ENCODE results near the gene CYSRT1. TPM values are rescaled to one million over a fixed set of nuclear protein-coding genes. Genes with fewer than 3 reads are reported as not detected.

Gene CYSRT1
- total RNA-seq, 1 donor from 2014 or later, result 0.59 TPM

DNA sequence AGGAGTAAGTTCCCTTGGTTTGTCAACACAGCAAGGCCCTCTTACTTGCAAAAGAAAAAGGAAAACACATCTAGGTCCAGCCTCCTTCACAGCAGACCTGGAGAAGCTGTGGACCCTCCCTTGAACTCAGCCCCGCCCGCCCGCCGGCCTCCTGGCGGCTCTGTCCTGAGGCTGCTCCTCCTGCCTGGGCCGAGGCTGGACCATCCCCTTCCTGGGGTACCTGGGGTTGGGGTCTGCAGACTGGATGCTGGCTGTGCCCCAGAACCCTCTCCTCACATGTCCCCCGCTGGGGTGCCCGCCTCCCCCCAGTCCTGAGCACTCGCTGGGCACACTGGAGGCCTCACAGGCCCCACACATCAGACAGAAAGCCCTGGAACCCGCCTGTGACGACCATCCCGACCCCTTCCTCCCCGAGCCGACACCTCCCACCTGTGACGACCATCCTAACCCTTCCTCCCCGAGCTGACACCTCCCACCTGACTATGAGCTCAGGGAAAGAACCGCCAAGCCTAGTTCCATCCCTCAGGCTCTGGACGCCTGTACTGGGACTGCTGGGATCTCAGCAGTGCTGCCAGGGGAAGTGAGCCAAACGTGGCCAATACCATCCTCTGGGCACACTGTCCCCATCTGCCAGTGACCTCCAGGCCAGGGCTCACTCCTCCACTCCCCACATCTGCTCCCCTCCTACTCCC lies 45.9 kb upstream of the CYSRT1 start:
- H3K27ac ChIP-seq, result no peak overlapping the region
- no peaks in the 10 kb centered on the region for H3K27me3 ChIP-seq (ENCODE audit: low read depth)
- no peak overlapping the region for H3K4me3 ChIP-seq
- peaks cover 6% of the 10 kb centered on the region for H3K4me1 ChIP-seq
- no peaks in the 10 kb centered on the region for H3K9me3 ChIP-seq
- intact Hi-C loops (cut with DNase I), result no loop called here
- ATAC-seq, result no peak
- DNase-seq, result no peak
- H3K36me3 ChIP-seq, result peaks cover 69% of the 10 kb centered on the region
- TF ChIP-seq, protein P1, sequence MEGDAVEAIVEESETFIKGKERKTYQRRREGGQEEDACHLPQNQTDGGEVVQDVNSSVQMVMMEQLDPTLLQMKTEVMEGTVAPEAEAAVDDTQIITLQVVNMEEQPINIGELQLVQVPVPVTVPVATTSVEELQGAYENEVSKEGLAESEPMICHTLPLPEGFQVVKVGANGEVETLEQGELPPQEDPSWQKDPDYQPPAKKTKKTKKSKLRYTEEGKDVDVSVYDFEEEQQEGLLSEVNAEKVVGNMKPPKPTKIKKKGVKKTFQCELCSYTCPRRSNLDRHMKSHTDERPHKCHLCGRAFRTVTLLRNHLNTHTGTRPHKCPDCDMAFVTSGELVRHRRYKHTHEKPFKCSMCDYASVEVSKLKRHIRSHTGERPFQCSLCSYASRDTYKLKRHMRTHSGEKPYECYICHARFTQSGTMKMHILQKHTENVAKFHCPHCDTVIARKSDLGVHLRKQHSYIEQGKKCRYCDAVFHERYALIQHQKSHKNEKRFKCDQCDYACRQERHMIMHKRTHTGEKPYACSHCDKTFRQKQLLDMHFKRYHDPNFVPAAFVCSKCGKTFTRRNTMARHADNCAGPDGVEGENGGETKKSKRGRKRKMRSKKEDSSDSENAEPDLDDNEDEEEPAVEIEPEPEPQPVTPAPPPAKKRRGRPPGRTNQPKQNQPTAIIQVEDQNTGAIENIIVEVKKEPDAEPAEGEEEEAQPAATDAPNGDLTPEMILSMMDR (IDR thresholded peaks at IDR 0.05), result no peak

DNA sequence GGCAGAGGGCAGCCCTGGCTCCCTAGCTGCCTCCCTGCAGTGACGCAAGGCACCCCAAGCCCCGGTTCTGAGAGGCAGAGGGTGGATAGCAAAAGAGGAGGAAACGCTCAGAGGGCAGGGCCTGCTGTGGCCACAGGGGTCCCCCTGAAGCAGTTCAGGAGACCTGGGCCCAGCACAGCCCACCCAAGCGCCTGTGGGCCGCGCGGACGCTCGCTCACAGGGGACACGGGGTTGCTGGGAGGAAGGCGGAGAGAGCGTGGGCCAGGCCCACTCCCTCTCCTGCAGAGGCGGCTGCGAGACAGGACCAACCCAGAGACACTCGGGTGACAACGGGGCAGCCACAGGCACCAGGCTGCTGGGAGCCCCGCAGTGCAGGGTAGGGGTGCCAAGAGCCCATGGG lies 45.2 kb upstream of the CYSRT1 start:
- ATAC-seq (no peak), DNase-seq (no peak)
- H3K4me3 ChIP-seq, result no peak overlapping the region
- H3K27ac ChIP-seq, result no peak overlapping the region
- no peaks in the 10 kb centered on the region for H3K27me3 ChIP-seq (ENCODE audit: low read depth)
- no peaks in the 10 kb centered on the region for H3K9me3 ChIP-seq
- TF ChIP-seq, protein P1 (IDR thresholded peaks at IDR 0.05), result no peak
- intact Hi-C loops (cut with DNase I), result no loop called here
- peaks cover 6% of the 10 kb centered on the region for H3K4me1 ChIP-seq
- H3K36me3 ChIP-seq, result peaks cover 70% of the 10 kb centered on the region

DNA sequence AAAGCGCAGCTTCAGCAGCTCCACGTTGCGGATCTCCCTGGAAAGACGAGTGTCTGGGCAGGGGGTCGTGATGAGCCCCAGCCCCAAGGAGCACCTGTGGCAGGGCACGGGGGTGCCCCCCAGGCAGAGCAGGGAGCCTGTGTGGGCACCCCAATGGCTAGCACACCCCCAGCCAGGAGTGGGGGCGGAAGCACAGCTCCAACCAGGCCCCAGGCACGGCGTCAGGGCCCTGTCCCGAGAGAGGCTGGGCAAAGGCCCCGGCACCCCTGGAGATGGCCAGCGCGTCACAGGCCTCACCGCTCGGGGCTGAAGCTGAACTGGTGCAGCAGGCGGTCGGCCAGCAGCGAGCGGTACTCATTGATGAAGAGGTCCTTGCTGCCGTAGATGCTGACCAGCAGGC lies 44.5 kb upstream of the CYSRT1 start:
- Histone ChIP-seq H3K4me3 (no peak overlapping the region), H3K9me3 (no peaks in the 10 kb centered on the region), H3K27ac (no peak overlapping the region), H3K4me1 (peaks cover 7% of the 10 kb centered on the region), H3K27me3 (ENCODE audit: low read depth) (no peaks in the 10 kb centered on the region), H3K36me3 (peaks cover 78% of the 10 kb centered on the region)
- ATAC-seq (no peak), DNase-seq (no peak)
- TF ChIP-seq, protein P1 (IDR thresholded peaks at IDR 0.05), result no peak
- intact Hi-C loops (cut with DNase I), result no loop called here

DNA sequence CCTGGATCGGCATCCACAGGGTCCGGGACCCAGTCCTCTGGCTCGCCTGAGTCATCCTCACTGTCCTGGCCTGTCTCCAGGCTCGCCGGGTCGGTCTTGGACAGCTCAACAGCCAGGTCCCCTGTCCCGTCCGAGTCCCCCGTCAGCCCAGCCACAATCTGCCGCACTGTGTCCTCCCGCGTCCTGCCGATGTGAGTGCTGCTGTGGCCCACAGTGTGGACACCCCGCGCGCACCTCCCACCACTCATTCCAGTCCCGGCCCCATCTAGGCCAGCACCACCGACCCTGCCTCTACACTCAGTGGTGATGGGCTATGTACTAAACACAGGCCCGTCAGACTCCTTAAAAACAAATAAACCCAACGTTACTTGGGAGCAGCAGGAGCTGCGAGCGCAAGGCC lies 43.3 kb upstream of the CYSRT1 start:
- DNase-seq (no peak), ATAC-seq (no peak)
- TF ChIP-seq, protein P1 (IDR thresholded peaks at IDR 0.05), result no peak
- intact Hi-C loops (cut with DNase I), result no loop called here
- Histone ChIP-seq H3K4me1 (peaks cover 19% of the 10 kb centered on the region), H3K27me3 (ENCODE audit: low read depth) (no peaks in the 10 kb centered on the region), H3K36me3 (peaks cover 88% of the 10 kb centered on the region), H3K27ac (no peak overlapping the region), H3K9me3 (no peaks in the 10 kb centered on the region), H3K4me3 (no peak overlapping the region)

DNA sequence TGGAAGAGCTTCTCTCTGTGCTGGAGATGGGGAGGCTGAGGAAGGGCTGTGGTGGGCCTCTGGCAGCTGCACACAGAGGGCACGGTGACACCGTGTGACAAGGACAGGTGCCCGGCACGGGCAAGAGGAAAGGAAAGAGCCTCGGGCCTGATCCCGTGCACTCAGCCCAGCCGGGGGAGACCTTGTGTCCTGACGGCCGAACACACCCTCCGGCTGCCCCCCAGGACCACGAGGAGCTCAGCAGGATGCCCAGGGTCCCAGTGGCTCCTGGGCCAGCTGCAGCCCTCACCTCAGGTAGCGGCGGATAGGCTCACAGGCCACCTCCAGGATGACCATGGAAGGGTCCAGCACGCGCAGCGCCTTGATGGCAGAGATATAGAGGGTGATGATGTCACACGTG lies 42.1 kb upstream of the CYSRT1 start:
- TF ChIP-seq, protein P1 (IDR thresholded peaks at IDR 0.05), result no peak
- Histone ChIP-seq H3K27ac (no peak overlapping the region), H3K36me3 (peaks cover 87% of the 10 kb centered on the region), H3K4me1 (peaks cover 30% of the 10 kb centered on the region), H3K27me3 (ENCODE audit: low read depth) (no peaks in the 10 kb centered on the region), H3K4me3 (no peak overlapping the region), H3K9me3 (no peaks in the 10 kb centered on the region)
- ATAC-seq (no peak), DNase-seq (no peak)
- intact Hi-C loops (cut with DNase I), result no loop called here

All from lower lobe of right lung (tissue), 2 donors.